Activated T-cell treated with anti-CD3 and anti-CD28 coated beads, Interleukin-2, amount 50 U/mL, for 4 hours (primary cell): ENCODE data around the gene MRRF. TPM values are rescaled to one million over a fixed set of nuclear protein-coding genes. Genes with fewer than 3 reads are reported as not detected.

Experiments
- ATAC-seq, 2 donors: fragments of 200-7000 bp; cut with Tn5 transposase; one replicate each; pipeline ENCODE4 v1.10.0; 2021
- DNase-seq: peaks from one replicate; pipeline ENCODE4 v3.0.0-alpha.2; 2020
- H3K27me3 Mint-ChIP-seq: one replicate; pipeline ENCODE4 v1.8.0; 2021; ENCODE audit warnings: low read depth, mixed read lengths
- H3K36me3 Mint-ChIP-seq: one replicate; pipeline ENCODE4 v1.8.0; 2022; ENCODE audit warnings: mixed read lengths; ENCODE audit not compliant: insufficient read depth
- H3K4me1 Mint-ChIP-seq: one replicate; pipeline ENCODE4 v1.8.0; 2021; ENCODE audit warnings: low read depth, mixed read lengths
- H3K4me3 Mint-ChIP-seq: one replicate; pipeline ENCODE4 v1.8.0; 2021; ENCODE audit warnings: mild to moderate bottlenecking, moderate library complexity, mixed read lengths
- H3K9me3 Mint-ChIP-seq: one replicate; pipeline ENCODE4 v1.8.0; 2021; ENCODE audit warnings: mixed read lengths
- total RNA-seq, 3 donors: library from RNA; stranded (reverse); gene quantifications; one replicate each; pipeline ENCODE4 v1.2.1, GENCODE V29; 2021

Gene MRRF
- total RNA-seq, 3 donors from 2014 or later: 93.0 to 94.4 (median 93.3) TPM

- Mint-ChIP-seq H3K36me3 (no peaks in the 10 kb centered on the region), H3K4me3 (no peak overlapping the region), H3K4me1 (no peaks in the 10 kb centered on the region), H3K27me3 (peaks cover 21% of the 10 kb centered on the region), H3K9me3 (peaks cover 10% of the 10 kb centered on the region)
- ATAC-seq (no peak), DNase-seq (no peak)
Observed at GRCh38 chr9:122377241-122378164, 112.8 kb downstream of the MRRF start.

- DNase-seq (no peak), ATAC-seq (no peak)
- H3K4me1 Mint-ChIP-seq: no peaks in the 10 kb centered on the region
- H3K9me3 Mint-ChIP-seq: peaks cover 10% of the 10 kb centered on the region
- peaks cover 15% of the 10 kb centered on the region for H3K27me3 Mint-ChIP-seq
- no peak overlapping the region for H3K4me3 Mint-ChIP-seq
- no peaks in the 10 kb centered on the region for H3K36me3 Mint-ChIP-seq
Observed at GRCh38 chr9:122378236-122378635, 113.6 kb downstream of the MRRF start.

- H3K4me3 Mint-ChIP-seq: no peak overlapping the region
- DNase-seq (no peak), ATAC-seq (no peak)
- H3K27me3 Mint-ChIP-seq: peaks cover 12% of the 10 kb centered on the region
- H3K4me1 Mint-ChIP-seq: no peaks in the 10 kb centered on the region
- peaks cover 10% of the 10 kb centered on the region for H3K9me3 Mint-ChIP-seq
- H3K36me3 Mint-ChIP-seq: no peaks in the 10 kb centered on the region
Observed at GRCh38 chr9:122379340-122379739, 114.7 kb downstream of the MRRF start.

GRCh38 chr9:122380293-122380692 is 115.6 kb downstream of the MRRF start:
- Mint-ChIP-seq H3K9me3 (peaks cover 10% of the 10 kb centered on the region), H3K36me3 (no peaks in the 10 kb centered on the region), H3K4me1 (no peaks in the 10 kb centered on the region), H3K4me3 (no peak overlapping the region), H3K27me3 (peaks cover 9% of the 10 kb centered on the region)
- DNase-seq: no peak
- ATAC-seq: no peak

Other genes with a start within 250 kb of the MRRF start
- 1 to 10 TPM; 4.2 to 5.1 (median 4.7) TPM for gene TTLL11, start 171.6 kb upstream of the MRRF start, total RNA-seq
- 10 to 100 TPM; 47.3 to 52.9 (median 50.3) TPM for gene NDUFA8, start 105.1 kb upstream of the MRRF start, total RNA-seq
- gene MORN5, start 105.0 kb upstream of the MRRF start, total RNA-seq: not detected
- gene LHX6, start 35.9 kb upstream of the MRRF start, total RNA-seq: under 1 TPM in 1 of 3 donors, not detected in 2; 0.11 TPM
- 10 to 100 TPM; 32.4 to 37.8 (median 36.2) TPM for gene RBM18, start within 50 bp of the MRRF start, total RNA-seq
- under 1 TPM; 0.18 to 0.35 (median 0.35) TPM for gene PTGS1, start 106.1 kb downstream of the MRRF start, total RNA-seq
- gene OR1J1, start 213.0 kb downstream of the MRRF start, total RNA-seq: not detected
- gene OR1J2, start 245.9 kb downstream of the MRRF start, total RNA-seq: not detected